Germinal center (tissue), 1 donor: ENCODE measurements around the gene MARCHF10.
A peak's percentile ranks its signal among the peaks of the same experiment; 100 is the strongest.
"Not testable (repeated sequence)": the region's sequence is repeated elsewhere in the genome, so short reads cannot be mapped to it uniquely, and the experiment has no call there.

Experiments
- DNase-seq: peaks from one replicate; pipeline ENCODE4 v3.0.0; 2012; ENCODE audit warnings: mixed read lengths, low spot score

Gene MARCHF10, protein sequence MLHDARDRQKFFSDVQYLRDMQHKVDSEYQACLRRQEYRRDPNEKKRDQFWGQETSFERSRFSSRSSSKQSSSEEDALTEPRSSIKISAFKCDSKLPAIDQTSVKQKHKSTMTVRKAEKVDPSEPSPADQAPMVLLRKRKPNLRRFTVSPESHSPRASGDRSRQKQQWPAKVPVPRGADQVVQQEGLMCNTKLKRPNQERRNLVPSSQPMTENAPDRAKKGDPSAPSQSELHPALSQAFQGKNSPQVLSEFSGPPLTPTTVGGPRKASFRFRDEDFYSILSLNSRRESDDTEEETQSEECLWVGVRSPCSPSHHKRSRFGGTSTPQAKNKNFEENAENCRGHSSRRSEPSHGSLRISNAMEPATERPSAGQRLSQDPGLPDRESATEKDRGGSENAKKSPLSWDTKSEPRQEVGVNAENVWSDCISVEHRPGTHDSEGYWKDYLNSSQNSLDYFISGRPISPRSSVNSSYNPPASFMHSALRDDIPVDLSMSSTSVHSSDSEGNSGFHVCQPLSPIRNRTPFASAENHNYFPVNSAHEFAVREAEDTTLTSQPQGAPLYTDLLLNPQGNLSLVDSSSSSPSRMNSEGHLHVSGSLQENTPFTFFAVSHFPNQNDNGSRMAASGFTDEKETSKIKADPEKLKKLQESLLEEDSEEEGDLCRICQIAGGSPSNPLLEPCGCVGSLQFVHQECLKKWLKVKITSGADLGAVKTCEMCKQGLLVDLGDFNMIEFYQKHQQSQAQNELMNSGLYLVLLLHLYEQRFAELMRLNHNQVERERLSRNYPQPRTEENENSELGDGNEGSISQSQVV

DNA sequence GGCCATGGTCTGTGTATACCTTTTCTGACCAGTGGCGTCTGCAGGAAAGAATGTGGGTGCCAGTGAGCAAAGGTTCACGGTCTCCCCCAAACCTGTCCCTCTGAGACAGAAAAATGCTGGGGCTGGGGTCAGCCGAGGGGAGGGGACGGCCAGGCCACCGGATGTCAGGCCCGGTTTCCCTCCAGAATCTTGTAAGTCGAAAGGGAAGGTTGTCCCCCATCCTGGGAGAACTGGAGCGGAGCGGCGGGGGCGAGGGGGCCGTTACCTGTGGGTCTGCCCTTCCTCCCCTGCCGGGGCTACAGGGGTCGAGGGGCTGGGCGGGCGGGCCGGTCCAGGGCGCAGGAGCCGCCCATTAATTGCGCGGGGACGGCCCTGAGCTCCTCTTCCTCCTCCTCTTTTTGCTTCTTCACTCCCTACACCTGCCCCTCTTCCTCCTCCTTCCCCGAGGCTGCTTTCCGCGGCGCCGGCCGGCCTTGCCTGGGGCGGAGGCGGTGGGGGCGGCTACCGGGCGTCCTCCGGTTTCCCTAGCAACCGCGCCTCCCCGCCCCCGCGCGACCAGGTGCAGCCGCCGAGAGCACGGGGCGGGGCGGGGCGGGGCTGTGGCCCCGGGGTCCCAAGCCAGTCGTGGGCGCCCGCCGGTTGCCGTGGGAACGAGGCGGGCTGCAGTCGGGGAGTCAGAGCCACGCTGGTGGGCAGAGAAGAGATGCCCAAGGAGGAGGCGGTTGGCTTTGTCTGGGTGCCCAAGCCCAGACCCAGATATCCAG is at the start of gene MARCHF10:
MARCHF10 (minus strand) TSS at position 503 of the 764 bp plus-strand sequence. CDS start 6,579 bp downstream, outside the sequence.
- peak; percentile 63 for DNase-seq

DNA sequence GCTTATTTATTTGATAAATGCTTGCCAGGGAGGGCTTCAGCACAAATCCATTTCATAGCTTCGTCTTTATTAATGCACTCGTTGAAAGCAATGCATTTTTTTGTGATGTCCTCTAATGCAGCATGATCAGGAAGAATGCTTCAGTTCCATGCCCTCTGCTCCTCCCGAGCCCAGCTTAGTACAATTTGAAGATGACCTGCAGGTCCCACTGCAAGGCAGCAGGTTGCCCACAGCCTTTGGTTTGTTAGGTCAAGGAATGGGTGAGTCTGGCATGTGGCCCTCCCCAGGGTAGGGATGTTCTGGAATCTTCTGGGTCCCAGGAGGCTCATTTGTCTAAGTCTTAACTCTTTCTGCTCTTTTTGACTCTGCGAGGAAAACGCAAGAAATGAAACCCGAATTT is 49.4 kb upstream of the MARCHF10 start:
- DNase-seq = no peak

DNA sequence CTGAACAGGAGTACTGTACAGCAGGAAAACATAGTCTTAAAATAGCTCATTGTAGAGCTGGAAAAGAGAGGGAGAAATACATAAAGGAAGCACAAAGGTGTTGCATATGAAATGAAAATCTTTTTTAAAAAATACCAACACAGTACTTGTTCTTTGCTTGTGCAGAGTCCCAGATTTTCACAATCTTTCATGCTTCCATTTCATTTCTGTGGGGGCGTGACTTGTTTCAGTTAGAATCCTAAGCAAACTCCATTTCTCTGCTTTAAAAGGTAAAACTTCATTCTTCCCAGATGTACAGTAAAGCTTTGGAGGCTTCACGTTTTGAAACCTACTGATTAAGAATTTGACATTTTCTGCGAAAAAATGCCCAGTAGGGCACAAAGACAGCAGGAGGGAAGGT is 48.5 kb upstream of the MARCHF10 start:
- DNase-seq = no peak

DNA sequence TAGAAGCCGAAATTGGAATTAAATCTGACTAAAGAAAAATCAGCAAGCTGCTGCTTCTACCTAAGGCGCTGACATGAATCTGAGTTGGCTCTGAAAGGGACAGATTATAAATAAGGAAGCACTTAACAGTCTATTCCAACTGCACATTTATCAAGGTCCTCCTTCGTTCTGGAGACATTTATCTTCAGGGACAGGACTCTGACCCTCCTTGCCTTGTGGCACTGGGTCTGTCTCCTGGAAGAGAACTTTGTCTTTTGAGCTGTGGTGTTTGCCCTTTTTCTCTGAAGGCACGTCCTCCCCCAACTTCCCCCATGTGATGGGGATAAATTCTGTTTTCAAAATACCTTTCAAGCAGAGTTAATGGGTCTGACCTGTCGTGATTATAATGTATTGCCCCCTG is 47.0 kb upstream of the MARCHF10 start:
- no peak for DNase-seq

DNA sequence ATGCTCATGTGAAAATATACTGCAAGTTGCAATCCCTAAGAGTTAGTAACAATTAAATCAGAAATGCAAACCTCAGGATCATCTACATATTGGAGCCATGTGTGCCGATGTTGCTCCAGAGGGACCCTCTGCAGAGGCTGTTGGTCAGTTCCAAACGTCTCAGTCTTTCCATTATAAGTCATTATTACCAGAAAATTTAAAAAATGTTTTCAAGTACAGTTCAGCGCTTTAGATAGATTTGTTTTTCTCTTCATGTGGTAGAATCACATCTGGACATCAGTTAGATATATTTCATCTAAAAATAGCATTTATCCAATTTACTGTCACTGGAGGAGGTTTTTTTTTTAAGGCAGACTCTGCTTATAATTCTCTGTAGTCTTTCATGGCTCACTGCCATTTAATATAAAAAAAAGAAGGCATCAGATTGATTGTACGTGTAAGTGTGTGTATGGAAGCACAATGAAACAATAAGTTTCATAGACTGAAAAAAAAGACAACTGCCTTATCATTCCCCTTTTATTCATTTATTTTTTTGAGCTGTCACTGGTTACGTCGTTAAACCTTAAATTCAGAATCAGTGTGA is 46.1 kb upstream of the MARCHF10 start:
- no peak for DNase-seq

DNA sequence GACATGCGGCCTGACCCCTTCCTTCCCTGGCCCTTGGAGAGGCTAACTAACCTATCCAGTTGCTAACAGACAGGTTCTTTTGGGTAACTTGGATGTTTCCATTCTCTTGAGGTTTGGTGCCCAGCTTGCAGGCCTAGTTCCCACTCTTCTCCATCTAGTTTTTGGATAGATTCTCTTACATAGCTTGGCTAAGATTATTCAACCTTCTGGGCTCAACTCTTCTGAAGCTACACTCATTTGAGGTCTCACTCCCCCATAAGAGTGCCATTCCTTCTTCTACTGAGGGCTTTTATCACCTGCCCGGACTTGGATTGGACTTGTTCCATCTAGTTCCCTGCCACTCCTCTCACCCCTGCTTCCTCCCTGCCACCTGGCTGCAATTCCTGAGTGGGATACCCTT is 44.1 kb upstream of the MARCHF10 start:
- DNase-seq = no peak

DNA sequence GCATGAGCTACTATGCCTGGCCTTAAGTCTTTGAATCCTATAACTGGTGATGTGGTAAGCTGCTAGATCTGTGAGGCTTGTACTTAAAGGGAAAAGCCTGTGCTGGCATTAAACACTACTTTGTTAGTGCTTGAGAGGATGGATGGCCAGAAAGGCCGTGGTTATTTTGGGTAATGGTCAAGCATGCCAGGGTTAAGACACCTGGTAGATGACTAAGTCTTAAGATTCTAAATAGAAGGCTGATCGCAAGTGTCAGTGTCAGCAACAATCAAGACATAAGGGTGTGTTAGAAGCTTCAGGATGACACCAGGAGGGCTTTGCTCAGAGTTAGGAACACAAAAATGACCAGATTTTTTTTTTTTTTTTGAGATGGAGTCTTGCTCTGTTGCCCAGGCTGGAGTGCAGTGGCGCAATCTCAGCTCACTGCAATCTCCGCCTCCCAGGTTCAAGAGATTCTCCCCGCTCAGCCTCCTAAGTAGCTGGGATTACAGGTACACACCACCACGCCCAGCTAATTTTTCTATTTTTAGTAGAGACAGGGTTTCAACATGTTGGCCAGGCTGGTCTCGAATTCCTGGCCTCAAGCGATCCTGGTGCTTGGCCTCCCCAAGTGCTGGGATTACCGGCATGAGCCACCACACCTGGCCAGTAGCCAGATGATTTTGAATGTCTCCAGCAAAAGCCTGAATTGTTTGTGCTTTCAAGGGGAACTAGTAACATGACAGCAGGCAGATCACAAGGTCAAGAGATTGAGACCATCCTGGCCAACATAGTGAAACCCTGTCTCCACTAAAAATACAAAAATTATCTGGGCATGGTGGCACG is 41.7 kb upstream of the MARCHF10 start:
- not testable (repeated sequence) for DNase-seq

DNA sequence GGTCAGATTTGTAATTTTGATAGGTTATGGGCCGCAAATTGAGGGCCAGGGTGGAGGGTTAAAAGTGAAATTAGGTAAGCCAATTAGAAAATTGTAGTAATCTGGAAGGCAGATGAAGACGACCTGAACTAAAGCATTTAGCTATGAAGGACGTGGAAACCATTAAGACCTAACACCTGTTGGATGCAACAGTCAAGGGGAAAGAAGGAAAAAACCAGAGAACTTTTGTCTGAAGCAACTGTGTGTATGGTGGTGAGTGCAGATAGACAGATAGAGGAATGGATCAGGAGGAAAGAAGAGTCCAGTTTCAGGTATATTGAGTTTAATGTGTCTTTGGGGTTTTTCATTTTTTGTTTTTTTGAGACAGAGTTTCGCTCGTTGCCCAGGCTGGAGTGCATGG is 40.2 kb upstream of the MARCHF10 start:
- no peak for DNase-seq

DNA sequence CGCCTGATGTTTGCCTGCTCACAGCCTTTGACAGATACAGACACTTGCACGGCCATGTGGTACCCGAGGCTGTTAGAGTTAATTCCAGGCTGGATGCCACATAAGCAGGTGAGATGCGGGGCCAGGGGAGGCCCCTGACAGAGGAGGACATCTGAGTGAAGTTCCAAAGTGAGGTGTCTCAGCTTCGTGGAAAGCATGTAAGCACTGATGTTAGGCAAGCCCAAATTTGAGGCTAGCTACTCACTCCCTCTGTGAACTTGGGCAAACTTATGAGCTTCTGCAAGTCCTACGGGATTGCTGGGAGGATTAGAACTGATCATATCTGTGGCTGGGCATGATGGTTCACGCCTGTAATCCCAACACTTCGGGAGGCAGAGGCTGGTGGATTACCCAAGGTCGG is 39.3 kb upstream of the MARCHF10 start:
- DNase-seq = no peak

DNA sequence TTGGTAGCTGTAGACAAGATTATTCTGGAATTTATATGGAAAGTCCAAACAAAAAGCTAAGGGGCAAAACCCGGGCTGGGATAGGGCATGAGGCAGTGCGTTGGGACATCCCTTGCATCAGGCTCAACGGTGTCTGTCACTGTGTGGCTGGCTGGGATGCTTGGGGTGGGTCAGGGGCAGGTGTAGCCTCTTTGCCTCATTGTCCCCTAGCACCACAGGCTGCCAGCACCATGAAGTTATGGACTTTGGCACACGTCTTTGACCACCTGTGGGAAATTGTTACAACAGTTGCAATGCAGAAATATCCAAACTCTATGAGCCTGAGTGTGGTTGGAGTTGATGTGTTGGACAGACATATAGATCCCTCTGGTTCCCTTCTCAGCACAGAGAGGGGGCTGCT is 32.8 kb upstream of the MARCHF10 start:
- no peak for DNase-seq

DNA sequence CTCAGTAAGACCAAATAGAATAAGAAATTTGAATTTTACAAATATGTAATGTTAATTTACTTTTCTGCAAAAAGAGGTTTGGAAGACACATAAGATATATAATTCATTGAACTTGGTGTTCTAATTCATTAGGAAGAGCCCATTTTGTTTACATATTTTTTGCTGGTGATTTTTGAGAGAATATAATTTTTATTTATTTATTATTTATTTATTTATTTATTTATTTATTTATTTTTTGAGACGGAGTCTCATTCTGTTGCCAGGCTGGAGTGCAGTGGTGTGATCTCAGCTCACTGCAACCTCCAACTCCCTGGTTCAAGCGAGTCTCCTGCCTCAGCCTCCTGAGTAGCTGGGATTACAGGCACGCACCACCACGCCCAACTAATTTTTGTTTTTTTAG is 25.7 kb upstream of the MARCHF10 start:
- not testable (repeated sequence) for DNase-seq

DNA sequence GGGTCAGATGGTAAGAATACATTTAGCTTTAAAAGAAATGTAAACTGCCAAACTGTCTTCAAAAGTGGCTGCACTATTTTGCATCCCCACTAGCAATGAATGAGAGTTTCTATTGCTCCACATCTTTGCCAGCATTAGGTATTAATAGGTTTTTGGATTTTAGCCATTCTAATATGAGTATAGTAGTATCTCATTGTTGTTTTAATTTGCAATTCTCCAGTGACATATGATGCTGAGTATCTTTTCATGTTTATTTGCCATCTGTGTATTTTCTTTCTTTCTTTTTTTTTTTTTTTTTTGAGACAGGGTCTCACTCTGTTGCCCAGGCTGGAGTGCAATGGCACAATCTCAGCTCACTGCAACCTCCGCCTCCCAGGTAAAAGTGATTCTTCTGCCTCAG is 24.3 kb upstream of the MARCHF10 start:
- no peak for DNase-seq

DNA sequence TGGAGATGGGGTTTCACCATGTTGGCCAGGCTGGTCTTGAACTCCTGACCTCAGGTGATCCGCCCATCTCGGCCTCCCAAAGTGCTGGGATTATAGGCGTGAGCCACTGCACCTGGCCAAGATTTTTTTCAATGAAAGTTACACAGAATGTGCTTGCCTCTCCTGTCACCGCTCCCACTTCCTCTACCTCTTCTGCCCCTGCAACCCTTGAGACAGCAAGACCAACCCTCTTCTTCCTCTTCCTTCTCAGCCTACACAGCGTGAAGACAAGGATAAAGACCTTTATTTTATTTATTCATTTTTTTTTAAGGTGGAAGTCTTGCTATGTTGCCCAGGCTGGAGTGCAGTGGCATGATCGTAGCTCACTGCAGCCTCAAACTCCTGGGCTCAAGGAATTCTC is 23.0 kb upstream of the MARCHF10 start:
- DNase-seq = not testable (repeated sequence)

DNA sequence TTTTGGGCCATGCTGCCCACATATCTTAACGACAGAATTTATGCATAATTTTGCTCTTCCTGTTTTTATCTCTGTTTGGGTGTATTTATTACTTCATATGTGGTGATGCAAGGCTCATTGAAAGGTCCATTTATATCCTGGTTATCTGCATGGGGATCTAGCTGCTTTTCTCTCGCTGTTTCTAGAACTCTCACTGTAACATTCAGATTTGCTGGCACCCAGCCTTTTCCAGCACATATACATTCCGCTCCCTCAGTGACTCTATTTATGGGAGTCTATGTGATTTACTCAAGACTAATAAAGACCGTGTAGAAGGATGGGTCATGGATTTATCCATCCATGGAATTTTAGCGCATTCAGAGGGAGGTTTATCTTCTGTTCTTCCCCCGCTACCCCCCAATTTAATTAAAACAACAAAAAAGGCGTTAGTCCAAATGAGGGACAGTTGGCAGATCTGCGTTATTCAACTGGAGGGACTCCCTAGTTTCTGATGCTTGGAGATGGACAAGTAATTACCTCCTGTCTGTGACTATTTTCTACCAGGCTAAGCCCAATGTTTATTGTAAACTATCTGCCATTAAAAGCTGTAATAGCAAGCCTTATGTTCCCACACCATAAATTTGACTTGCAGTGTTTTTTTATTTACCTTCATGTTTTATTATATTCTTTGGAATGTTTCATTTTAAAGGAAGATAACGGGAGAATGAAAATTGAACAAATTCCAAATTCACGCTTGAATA is 19.8 kb upstream of the MARCHF10 start:
- no peak for DNase-seq

DNA sequence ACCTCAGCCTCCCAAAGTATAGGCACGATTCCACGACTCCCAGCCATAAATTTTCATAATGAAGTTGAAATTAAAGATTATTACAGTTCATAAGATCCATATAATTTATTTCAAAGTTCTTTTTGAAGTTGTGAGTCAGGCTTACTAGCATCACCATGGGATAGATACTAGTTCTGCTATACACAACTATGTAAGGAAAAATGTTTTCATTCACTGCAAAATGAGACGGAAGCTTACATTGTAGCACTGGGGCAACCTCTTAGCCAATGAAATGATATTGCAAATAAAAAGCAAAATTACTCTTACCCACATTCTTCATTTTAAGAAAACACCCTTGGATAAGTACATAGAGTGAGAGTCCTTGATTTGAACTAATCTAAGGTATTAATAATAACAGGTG is 18.8 kb upstream of the MARCHF10 start:
- no peak for DNase-seq

DNA sequence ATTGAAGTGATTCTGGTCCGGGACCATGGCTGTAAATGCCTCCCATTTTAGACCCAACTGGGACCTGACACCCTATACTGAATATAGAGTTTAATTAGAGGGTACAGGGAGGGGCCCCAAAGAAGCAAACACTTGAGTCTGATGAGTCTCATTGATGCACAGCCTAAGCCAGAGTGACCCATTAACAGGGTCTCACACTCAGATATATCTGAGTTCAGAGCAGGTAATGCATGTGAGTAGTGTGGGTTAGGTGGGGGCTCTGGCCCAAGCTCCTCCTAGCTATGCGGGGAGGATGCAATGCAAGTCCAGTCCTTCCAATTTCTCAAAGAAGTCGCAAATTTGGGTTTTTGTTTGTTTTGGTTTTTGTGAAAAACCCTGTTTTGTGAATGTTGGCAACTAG is 17.1 kb upstream of the MARCHF10 start:
- DNase-seq = no peak

DNA sequence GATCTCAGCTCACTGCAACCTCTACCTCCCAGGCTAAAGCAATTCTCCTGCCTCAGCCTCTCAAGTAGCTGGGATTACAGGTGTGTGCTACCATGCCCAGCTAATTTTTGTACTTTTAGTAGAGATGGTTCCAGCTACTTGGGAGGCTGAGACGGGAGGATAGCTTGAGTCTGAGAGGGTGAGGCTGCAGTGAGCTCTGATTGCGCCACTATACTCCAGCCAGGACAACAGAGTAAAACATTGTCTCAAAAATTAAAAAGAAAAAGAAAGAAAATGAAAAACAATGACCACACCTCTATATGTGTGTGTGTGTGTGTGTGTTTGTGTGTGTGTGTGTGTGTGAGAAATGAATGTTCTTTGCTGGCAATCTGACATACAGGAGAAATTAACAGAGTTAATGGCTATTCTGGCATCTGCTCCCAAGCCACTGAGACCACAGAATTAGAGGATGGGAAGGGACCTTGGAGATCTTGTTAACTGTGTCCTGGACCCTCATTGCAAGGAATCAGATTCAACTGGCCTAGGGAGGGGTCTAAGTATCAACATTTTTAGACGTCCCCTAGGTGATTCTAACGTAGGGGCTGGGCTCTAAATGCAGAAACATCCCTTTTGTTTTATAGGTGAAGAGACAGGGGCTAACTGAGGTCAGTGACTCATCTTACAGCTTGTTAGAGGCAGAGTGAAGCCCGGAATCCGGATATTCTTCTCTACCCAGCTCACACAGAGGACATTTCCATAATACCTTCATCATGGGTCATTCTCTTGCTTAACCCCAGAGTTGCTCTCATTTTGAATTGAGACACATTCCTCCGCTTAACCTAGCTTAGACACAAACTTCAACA is 16.4 kb upstream of the MARCHF10 start:
- DNase-seq = no peak

DNA sequence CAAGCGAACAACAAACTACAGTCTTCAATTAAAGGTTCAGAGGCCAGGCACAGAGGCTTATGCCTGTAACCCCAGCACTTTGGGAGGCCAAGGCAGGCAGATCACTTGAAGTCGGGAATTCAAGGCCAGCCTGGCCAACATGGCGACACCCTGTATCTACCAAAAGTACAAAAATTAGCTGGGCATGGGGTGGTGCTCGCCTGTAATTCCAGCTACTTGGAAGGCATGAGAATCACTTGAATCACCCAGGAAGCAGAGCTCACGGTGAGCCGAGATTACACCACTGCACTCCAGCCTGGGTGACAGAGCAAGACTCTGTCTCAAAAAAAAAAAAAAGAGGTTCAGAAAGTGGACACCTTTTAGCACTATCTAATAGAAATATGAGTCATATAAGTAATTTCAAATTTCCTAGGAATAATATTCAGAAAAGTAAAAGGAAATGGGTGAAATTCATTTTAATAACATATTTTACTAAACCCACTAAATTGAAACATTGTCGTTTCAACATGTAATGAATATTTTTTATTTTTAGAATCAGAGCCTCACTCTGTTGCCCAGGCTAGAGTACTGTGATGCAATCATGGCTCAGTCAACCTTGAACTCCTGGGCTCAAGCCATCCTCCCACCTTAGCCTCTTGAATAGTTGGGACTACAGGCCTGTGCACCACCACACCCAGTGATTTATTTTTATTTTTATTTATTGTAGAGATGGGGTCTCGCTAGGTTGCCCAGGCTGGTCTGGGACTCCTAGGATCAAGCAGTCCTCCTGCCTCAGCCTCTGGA is 15.2 kb upstream of the MARCHF10 start:
- no peak for DNase-seq
